Measurements from ENCODE around the gene AKNAD1. TPM values are rescaled to one million over a fixed set of nuclear protein-coding genes. Genes with fewer than 3 reads are reported as not detected.

The AKNAD1 gene
- total RNA-seq, 2 experiments from 2014 or later: not detected

DNA sequence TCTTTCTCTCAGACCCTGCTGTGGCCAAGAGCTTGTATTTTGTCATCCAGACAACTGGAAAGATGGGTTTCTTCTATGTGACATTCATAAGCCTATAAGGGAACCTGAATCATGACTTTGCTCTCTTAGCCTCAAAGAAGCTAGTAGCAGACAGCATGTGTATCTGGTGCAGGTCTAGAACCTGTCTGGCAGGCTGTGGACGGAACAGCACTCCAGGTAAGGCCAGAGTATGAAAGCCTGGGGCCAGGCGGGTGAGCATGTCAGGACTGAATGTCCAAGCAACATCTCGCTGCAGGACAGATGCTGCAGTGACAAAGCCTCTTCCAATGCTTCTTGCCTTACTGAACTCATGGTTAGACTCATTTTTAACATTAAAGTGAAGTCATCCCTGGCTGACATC lies 32.8 kb downstream of the AKNAD1 start:
- CTCF ChIA-PET (ENCODE audit: unreplicated experiment): no interaction called here

DNA sequence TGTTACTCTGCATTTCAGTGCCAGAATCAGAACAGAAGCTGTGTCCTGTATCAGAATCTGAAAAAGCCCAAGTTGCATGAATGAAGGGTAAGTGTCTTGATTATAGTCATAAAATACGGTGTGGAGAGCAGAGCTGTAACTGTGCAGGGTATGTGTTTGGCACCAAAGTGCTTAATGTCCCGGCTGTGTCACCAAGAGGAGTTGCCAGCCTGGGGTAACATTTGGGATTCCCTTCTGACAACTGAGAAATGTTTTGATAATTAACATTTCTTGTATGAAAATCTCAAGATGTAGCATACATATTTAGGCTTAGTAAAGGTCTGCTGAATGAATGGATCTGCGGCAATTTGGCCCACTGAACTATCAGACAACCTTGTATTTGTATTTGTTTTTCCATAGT lies 33.3 kb downstream of the AKNAD1 start:
- no peak overlapping the region for H3K4me3 ChIP-seq (ENCODE audit: low read depth, low read length, poor library complexity, severe bottlenecking)
- H3K9me2 ChIP-seq (ENCODE audit: insufficient read depth, low read length): no peaks in the 10 kb centered on the region
- H3K36me3 ChIP-seq (ENCODE audit: insufficient read depth, low read length): no peaks in the 10 kb centered on the region
- TF ChIP-seq EZH2phosphoT487 (IDR thresholded peaks at IDR 0.05; ENCODE audit: borderline replicate concordance, low read depth, low read length): no peak
- TF ChIP-seq, protein P1, sequence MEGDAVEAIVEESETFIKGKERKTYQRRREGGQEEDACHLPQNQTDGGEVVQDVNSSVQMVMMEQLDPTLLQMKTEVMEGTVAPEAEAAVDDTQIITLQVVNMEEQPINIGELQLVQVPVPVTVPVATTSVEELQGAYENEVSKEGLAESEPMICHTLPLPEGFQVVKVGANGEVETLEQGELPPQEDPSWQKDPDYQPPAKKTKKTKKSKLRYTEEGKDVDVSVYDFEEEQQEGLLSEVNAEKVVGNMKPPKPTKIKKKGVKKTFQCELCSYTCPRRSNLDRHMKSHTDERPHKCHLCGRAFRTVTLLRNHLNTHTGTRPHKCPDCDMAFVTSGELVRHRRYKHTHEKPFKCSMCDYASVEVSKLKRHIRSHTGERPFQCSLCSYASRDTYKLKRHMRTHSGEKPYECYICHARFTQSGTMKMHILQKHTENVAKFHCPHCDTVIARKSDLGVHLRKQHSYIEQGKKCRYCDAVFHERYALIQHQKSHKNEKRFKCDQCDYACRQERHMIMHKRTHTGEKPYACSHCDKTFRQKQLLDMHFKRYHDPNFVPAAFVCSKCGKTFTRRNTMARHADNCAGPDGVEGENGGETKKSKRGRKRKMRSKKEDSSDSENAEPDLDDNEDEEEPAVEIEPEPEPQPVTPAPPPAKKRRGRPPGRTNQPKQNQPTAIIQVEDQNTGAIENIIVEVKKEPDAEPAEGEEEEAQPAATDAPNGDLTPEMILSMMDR (conservative IDR thresholded peaks at IDR 0.05; ENCODE audit: low read length): no peak
- intact Hi-C loops (cut with micrococcal nuclease; ENCODE audit: unreplicated experiment): loop anchor here (5.0 kb wide), 1 partner anchor 349 kb away; no protein-coding TSS in a partner anchor
- H3K4me1 ChIP-seq (ENCODE audit: insufficient read depth, low read length, poor library complexity, severe bottlenecking): no peaks in the 10 kb centered on the region
- H3K79me2 ChIP-seq (ENCODE audit: insufficient read depth, low read depth, low read length): no peaks in the 10 kb centered on the region
- POLR2A ChIA-PET: no interaction called here
- no peak overlapping the region for H2AFZ ChIP-seq (ENCODE audit: low read length)
- no peaks in the 10 kb centered on the region for H4K20me1 ChIP-seq (ENCODE audit: insufficient read depth, low read length)
- CTCF ChIA-PET (ENCODE audit: unreplicated experiment): no interaction called here
- no peak for DNase-seq (ENCODE audit: low spot score)
- no peaks in the 10 kb centered on the region for H3K9me3 ChIP-seq (ENCODE audit: low read length)
- no TSS peak for BruUV-seq (replicated peaks)
- no peak overlapping the region for H3K27ac ChIP-seq (ENCODE audit: low read depth, low read length, poor library complexity, severe bottlenecking)
- H3K4me2 ChIP-seq (ENCODE audit: low read length): no peak overlapping the region

More for the DNA sequence above, 32.8 kb downstream of the AKNAD1 start:
- Histone ChIP-seq H3K36me3 (ENCODE audit: insufficient read depth, low read length) (no peaks in the 10 kb centered on the region), H3K9me3 (ENCODE audit: low read length) (no peaks in the 10 kb centered on the region), H3K27ac (ENCODE audit: low read depth, low read length, poor library complexity, severe bottlenecking) (no peak overlapping the region), H3K4me3 (ENCODE audit: low read depth, low read length, poor library complexity, severe bottlenecking) (no peak overlapping the region), H2AFZ (ENCODE audit: low read length) (no peak overlapping the region), H3K4me1 (ENCODE audit: insufficient read depth, low read length, poor library complexity, severe bottlenecking) (no peaks in the 10 kb centered on the region), H3K79me2 (ENCODE audit: insufficient read depth, low read depth, low read length) (no peaks in the 10 kb centered on the region), H4K20me1 (ENCODE audit: insufficient read depth, low read length) (no peaks in the 10 kb centered on the region), H3K4me2 (ENCODE audit: low read length) (no peak overlapping the region), H3K9me2 (ENCODE audit: insufficient read depth, low read length) (no peaks in the 10 kb centered on the region)
- BruUV-seq (replicated peaks): no TSS peak
- POLR2A ChIA-PET: no interaction called here
- no peak for TF ChIP-seq EZH2phosphoT487 (IDR thresholded peaks at IDR 0.05; ENCODE audit: borderline replicate concordance, low read depth, low read length)
- TF ChIP-seq, protein P1 (conservative IDR thresholded peaks at IDR 0.05; ENCODE audit: low read length): no peak
- intact Hi-C loops (cut with micrococcal nuclease; ENCODE audit: unreplicated experiment): loop anchor here (5.0 kb wide), 1 partner anchor 348 kb away; no protein-coding TSS in a partner anchor
- DNase-seq (ENCODE audit: low spot score): no peak

DNA sequence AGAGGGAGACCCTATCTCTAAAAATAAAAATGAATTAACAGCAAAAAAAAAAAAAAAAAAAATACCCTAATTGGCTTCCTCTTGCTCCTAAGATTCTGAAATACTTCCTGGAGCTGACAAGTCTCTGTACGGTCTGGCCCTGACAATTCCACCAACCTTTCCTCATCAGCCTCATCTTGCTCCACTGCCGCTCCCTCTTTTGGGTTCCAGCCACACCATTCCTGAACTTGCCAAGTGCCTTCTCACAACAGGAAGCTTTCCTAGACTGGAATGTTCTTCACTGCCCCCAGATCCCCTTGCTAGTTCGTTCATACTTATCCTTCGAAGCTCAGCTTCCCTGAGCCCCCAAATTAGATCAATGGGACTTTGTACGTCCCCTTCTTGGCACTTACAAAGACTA lies 37.0 kb downstream of the AKNAD1 start:
- ChIA-PET CTCF (ENCODE audit: unreplicated experiment) (interaction anchor here (0.5 kb wide), 1 partner anchor 41 kb away, joined by 3 read pairs; no protein-coding TSS in a partner anchor), POLR2A (interaction anchor here (0.6 to 1.4 kb wide), 5 partner anchors 8 to 733 kb away, joined by 3 to 4 read pairs (median 4); no protein-coding TSS in a partner anchor)
- Histone ChIP-seq H3K4me1 (ENCODE audit: insufficient read depth, low read length, poor library complexity, severe bottlenecking) (no peaks in the 10 kb centered on the region), H3K9me3 (ENCODE audit: low read length) (no peaks in the 10 kb centered on the region), H3K79me2 (ENCODE audit: insufficient read depth, low read depth, low read length) (no peaks in the 10 kb centered on the region), H3K27ac (ENCODE audit: low read depth, low read length, poor library complexity, severe bottlenecking) (no peak overlapping the region), H2AFZ (ENCODE audit: low read length) (no peak overlapping the region), H4K20me1 (ENCODE audit: insufficient read depth, low read length) (no peaks in the 10 kb centered on the region), H3K4me3 (ENCODE audit: low read depth, low read length, poor library complexity, severe bottlenecking) (no peak overlapping the region), H3K9me2 (ENCODE audit: insufficient read depth, low read length) (no peaks in the 10 kb centered on the region), H3K4me2 (ENCODE audit: low read length) (no peak overlapping the region), H3K36me3 (ENCODE audit: insufficient read depth, low read length) (no peaks in the 10 kb centered on the region)
- BruUV-seq (replicated peaks): no TSS peak
- DNase-seq (ENCODE audit: low spot score): no peak
- TF ChIP-seq, protein P1 (conservative IDR thresholded peaks at IDR 0.05; ENCODE audit: low read length): no peak
- no peak for TF ChIP-seq EZH2phosphoT487 (IDR thresholded peaks at IDR 0.05; ENCODE audit: borderline replicate concordance, low read depth, low read length)
- intact Hi-C loops (cut with micrococcal nuclease; ENCODE audit: unreplicated experiment): loop anchor here (5.0 kb wide), 1 partner anchor 352 kb away; no protein-coding TSS in a partner anchor
